ENCODE results near the gene PKD1L1.

DNA sequence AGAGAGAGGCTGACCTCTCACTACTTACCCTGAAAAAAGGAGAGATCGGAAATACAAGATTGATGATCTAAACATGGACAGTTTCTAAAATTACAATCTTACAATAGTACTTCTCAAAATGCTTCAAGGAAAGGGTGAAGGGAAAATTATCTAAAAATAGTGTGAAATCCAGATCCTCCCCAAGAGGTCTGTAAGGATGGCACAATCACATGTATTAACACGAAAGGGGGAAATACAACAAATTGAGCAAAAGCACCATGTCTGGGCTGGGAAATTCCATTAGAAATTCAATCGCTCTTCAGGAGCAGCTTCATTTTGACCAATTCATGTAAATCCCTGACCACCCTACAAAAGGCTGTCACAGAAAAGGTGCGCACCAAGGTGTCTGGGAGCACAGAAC, 67.0 kb downstream of the PKD1L1 start:
- TF ChIP-seq POLR2AphosphoS5 (IDR thresholded peaks at IDR 0.05) = no peak
- TF ChIP-seq, protein P1, sequence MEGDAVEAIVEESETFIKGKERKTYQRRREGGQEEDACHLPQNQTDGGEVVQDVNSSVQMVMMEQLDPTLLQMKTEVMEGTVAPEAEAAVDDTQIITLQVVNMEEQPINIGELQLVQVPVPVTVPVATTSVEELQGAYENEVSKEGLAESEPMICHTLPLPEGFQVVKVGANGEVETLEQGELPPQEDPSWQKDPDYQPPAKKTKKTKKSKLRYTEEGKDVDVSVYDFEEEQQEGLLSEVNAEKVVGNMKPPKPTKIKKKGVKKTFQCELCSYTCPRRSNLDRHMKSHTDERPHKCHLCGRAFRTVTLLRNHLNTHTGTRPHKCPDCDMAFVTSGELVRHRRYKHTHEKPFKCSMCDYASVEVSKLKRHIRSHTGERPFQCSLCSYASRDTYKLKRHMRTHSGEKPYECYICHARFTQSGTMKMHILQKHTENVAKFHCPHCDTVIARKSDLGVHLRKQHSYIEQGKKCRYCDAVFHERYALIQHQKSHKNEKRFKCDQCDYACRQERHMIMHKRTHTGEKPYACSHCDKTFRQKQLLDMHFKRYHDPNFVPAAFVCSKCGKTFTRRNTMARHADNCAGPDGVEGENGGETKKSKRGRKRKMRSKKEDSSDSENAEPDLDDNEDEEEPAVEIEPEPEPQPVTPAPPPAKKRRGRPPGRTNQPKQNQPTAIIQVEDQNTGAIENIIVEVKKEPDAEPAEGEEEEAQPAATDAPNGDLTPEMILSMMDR (IDR thresholded peaks at IDR 0.05) = no peak
- TF ChIP-seq POLR2A (IDR thresholded peaks at IDR 0.05) = no peak

Data from transverse colon (tissue), 4 donors.